Endothelial cell of umbilical vein (primary cell): ENCODE results near the gene DIAPH2. TPM values are rescaled to one million over a fixed set of nuclear protein-coding genes. Genes with fewer than 3 reads are reported as not detected.

Experiments
- BruUV-seq: library from RNA; stranded (reverse); fragments of 400-500 nt; replicated peaks from 2 replicates; lab custom pipeline; 2021; lab: Mats Ljungman, UMichigan
- CTCF ChIA-PET: fragments of 300-600, 350-600 bp; sonication (Branson Sonifier 250); formaldehyde crosslinking; loops from one replicate; lab custom pipeline; 2021; ENCODE audit warnings: antibody characterized with exemption, inconsistent platforms; lab: Charles Lee
- POLR2A ChIA-PET: fragments of 300-600, 350-600 bp; sonication (Branson Sonifier 250); formaldehyde crosslinking; loops from one replicate; lab custom pipeline; 2021; ENCODE audit warnings: antibody characterized with exemption, inconsistent platforms; lab: Charles Lee
- DNase-seq: peaks from one replicate; pipeline ENCODE4 v3.0.0-alpha.2; 2011; ENCODE audit warnings: low read depth, low spot score
- FAIRE-seq: peaks from 2 replicates; lab custom pipeline; 2011; peaks lifted over from hg19 to GRCh38; lab: Jason Lieb, UNC
- H2AFZ ChIP-seq: 2 replicates; pipeline ENCODE4 v1.6.0; 2012; ENCODE audit warnings: low read depth, low read length, control low read depth, inconsistent platforms
- H3K27ac ChIP-seq: 2 replicates; pipeline ENCODE4 v1.5.1; 2011; ENCODE audit warnings: low read depth, mild to moderate bottlenecking, control low read depth, low read length, moderate library complexity; ENCODE audit not compliant: insufficient read depth
- H3K27me3 ChIP-seq, 2 experiments: 2 replicates each; pipeline versions ENCODE4 v1.6.0 to v1.6.1; 2011; ENCODE audit warnings: low read length in 2 of 2, mixed read lengths in 1 of 2; ENCODE audit not compliant: control insufficient read depth in 2 of 2, insufficient read depth in 2 of 2
- H3K36me3 ChIP-seq, 2 experiments: 2 replicates in 1 of 2; 3 replicates in 1 of 2; pipeline ENCODE4 v1.5.1; 2011; ENCODE audit warnings: low read length in 2 of 2, mild to moderate bottlenecking in 1 of 2, moderate library complexity in 1 of 2; ENCODE audit not compliant: control insufficient read depth in 2 of 2, insufficient read depth in 2 of 2; ENCODE audit errors: extremely low read depth in 1 of 2
- H3K4me1 ChIP-seq: 3 replicates; pipeline ENCODE4 v1.5.1; 2011; ENCODE audit warnings: mild to moderate bottlenecking, low read length; ENCODE audit not compliant: control insufficient read depth, insufficient read depth; ENCODE audit errors: extremely low read depth
- H3K4me2 ChIP-seq: 2 replicates; pipeline ENCODE4 v1.6.1; 2011; ENCODE audit warnings: low read length, control low read depth, mixed read lengths; ENCODE audit not compliant: insufficient read depth
- H3K4me3 ChIP-seq, 3 experiments: fragments of 200-600 bp in 1 of 3; sonication (generic), shearing (Covaris generic) in 1 of 3; replicated peaks in 1 of 3; 2 replicates each; pipeline ENCODE4 v1.5.1; 2011 to 2016; ENCODE audit warnings: control low read depth in 3 of 3, low read length in 3 of 3, mild to moderate bottlenecking in 2 of 3, inconsistent platforms in 1 of 3, low read depth in 1 of 3, moderate library complexity in 1 of 3; ENCODE audit not compliant: insufficient read depth in 1 of 3
- H3K79me2 ChIP-seq: 2 replicates; pipeline ENCODE4 v1.6.0; 2012; ENCODE audit warnings: low read length, inconsistent platforms; ENCODE audit not compliant: control insufficient read depth, insufficient read depth
- H3K9ac ChIP-seq: replicated peaks from 2 replicates; pipeline ENCODE3; 2011; ENCODE audit warnings: low read length, control low read depth; ENCODE audit not compliant: insufficient read depth; ENCODE audit errors: extremely low read depth
- H3K9me1 ChIP-seq: replicated peaks from 3 replicates; pipeline ENCODE4 v1.6.0; 2011; ENCODE audit warnings: mild to moderate bottlenecking, low read length; ENCODE audit not compliant: control insufficient read depth, insufficient read depth; ENCODE audit errors: extremely low read depth
- H3K9me3 ChIP-seq: replicated peaks from 2 replicates; pipeline ENCODE4 v1.5.1; 2012; ENCODE audit warnings: low read length, inconsistent platforms; ENCODE audit not compliant: control insufficient read depth, insufficient read depth
- H4K20me1 ChIP-seq: replicated peaks from 2 replicates; pipeline ENCODE3; 2011; ENCODE audit warnings: mild to moderate bottlenecking, low read length; ENCODE audit not compliant: control insufficient read depth, insufficient read depth; ENCODE audit errors: extremely low read depth
- EZH2 ChIP-seq: IDR thresholded peaks from 2 replicates; pipeline ENCODE4 v1.6.1; 2012; ENCODE audit warnings: borderline replicate concordance, low read depth, mild to moderate bottlenecking, moderate library complexity, low read length, inconsistent platforms; ENCODE audit not compliant: severe bottlenecking
- FOS ChIP-seq: IDR thresholded peaks from 2 replicates; pipeline ENCODE4 v1.6.1; 2011; ENCODE audit warnings: mild to moderate bottlenecking, low read length, moderate library complexity, borderline replicate concordance; ENCODE audit not compliant: insufficient read depth
- GATA2 ChIP-seq: IDR thresholded peaks from 2 replicates; pipeline ENCODE4 v1.7.0; 2011; ENCODE audit warnings: low read depth, mild to moderate bottlenecking, moderate library complexity, mixed read lengths, low read length; ENCODE audit not compliant: insufficient read length, insufficient read depth
- JUN ChIP-seq: IDR thresholded peaks from 2 replicates; pipeline ENCODE4 v1.6.1; 2011; ENCODE audit warnings: borderline replicate concordance, low read depth; ENCODE audit not compliant: insufficient read length, insufficient read depth
- MYC ChIP-seq: IDR thresholded peaks from one replicate; pipeline ENCODE4 v1.6.1; 2011; ENCODE audit warnings: mild to moderate bottlenecking, low read depth, low read length
- POLR2A ChIP-seq: IDR thresholded peaks from 2 replicates; pipeline ENCODE4 v1.6.1; 2012; ENCODE audit warnings: low read depth, mild to moderate bottlenecking, control low read depth, low read length
- POLR2AphosphoS5 ChIP-seq: IDR thresholded peaks from 2 replicates; pipeline ENCODE4 v1.6.1; 2012; ENCODE audit warnings: low read depth, mild to moderate bottlenecking, control low read depth, low read length, moderate library complexity; ENCODE audit not compliant: insufficient read depth
- dilution Hi-C: fragments of 300-500 bp; cut with MboI; formaldehyde crosslinking; loops from one replicate; pipeline ENCODE4 v1.15.0; 2019; ENCODE audit warnings: low sequenced_read_pairs; ENCODE audit not compliant: extremely low pct_ligation_motif_present
- intact Hi-C: fragments of 100-400 bp; cut with micrococcal nuclease; formaldehyde crosslinking; loops from one replicate; pipeline ENCODE4 v1.10.0; 2022
- polyA plus RNA-seq, 4 experiments: library from polyadenylated mRNA; depleted of rRNA in 3 of 4; stranded (reverse) in 3 of 4; unstranded in 1 of 4; fragments of >200 nt; gene quantifications; 2 replicates each; pipeline versions ENCODE4 v1.2.1 to v1.2.3, GENCODE V29; 2011 to 2012; ENCODE audit warnings: missing spikeins in 1 of 4
- total RNA-seq: library from RNA; stranded (reverse); gene quantifications from 2 replicates; pipeline ENCODE4 v1.2.3, GENCODE V29; 2021
- TF ChIP-seq, protein P1 (sequence below): IDR thresholded peaks from 2 replicates; pipeline ENCODE4 v1.6.1; 2011; ENCODE audit not compliant: insufficient read depth, insufficient read length
- TF ChIP-seq, protein P2 (sequence below), 2 donors: IDR thresholded peaks; 1 replicate in 1 of 2; 2 replicates in 1 of 2; pipeline ENCODE4 v1.5.1; 2011; ENCODE audit warnings: low read length in 2 of 2, mild to moderate bottlenecking in 2 of 2, moderate library complexity in 2 of 2, control low read depth in 1 of 2, inconsistent platforms in 1 of 2, low read depth in 1 of 2; ENCODE audit not compliant: insufficient read depth in 1 of 2; ENCODE audit errors: extremely low read depth in 1 of 2

Gene DIAPH2
- total and polyA plus RNA-seq, 2 donors (not counting 3 experiments of a cell fraction or from before 2014, with no cell fraction given) = 3.0 to 30.0 TPM

DNA sequence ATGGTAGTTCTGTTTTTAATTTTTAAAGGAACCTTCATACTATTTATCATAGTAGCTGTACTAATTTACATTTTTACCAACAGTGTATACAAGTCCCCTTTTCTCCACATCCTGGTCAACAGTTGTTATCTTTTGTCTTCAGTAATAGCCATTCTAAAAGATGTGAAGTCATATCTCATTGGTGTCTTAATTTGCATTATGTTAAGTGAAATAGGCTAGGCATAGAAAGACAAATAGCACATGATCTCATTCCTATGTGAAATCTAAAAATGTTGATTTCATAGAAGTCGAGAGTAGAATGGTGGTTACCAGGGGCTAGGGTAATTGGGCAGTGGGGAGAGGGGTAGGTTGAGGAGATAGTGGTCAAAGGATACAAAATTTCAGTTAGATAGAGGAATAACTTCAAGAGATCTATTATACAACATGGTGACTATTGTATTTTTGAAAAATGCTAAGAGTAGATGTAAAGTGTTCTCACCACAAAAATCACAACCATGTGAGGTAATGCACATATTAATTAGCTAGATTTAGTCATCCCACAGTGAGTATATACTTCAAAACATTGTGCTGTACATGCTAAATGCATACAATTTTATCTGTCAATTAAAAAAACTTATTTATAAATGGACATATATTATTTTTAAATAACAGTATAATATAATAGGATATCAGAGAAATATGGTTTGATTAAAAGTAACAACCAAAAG is 58.9 kb downstream of the DIAPH2 start:
- no TSS peak for BruUV-seq
- no peak overlapping the region for H3K27ac ChIP-seq
- no peaks in the 10 kb centered on the region for H4K20me1 ChIP-seq
- dilution Hi-C loops (no loop called here), intact Hi-C loops (no loop called here)
- FAIRE-seq = no peak
- H3K4me2 ChIP-seq = no peak overlapping the region
- no peaks in the 10 kb centered on the region for H3K9me3 ChIP-seq
- no peaks in the 10 kb centered on the region for H3K4me1 ChIP-seq
- H3K4me3 ChIP-seq = no peak overlapping the region
- H3K9me1 ChIP-seq = no peaks in the 10 kb centered on the region
- no peaks in the 10 kb centered on the region for H3K36me3 ChIP-seq
- no peaks in the 10 kb centered on the region for H3K27me3 ChIP-seq
- ChIA-PET CTCF (no interaction called here), POLR2A (no interaction called here)
- no peak for DNase-seq
- no peak overlapping the region for H3K9ac ChIP-seq
- peaks cover 2% of the 10 kb centered on the region for H3K79me2 ChIP-seq
- no peak overlapping the region for H2AFZ ChIP-seq
- TF ChIP-seq POLR2A (no peak), EZH2 (no peak), MYC (no peak), FOS (no peak), POLR2AphosphoS5 (no peak), JUN (no peak), GATA2 (no peak)
- TF ChIP-seq, protein P1, sequence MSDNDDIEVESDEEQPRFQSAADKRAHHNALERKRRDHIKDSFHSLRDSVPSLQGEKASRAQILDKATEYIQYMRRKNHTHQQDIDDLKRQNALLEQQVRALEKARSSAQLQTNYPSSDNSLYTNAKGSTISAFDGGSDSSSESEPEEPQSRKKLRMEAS = no peak
- TF ChIP-seq, protein P2, sequence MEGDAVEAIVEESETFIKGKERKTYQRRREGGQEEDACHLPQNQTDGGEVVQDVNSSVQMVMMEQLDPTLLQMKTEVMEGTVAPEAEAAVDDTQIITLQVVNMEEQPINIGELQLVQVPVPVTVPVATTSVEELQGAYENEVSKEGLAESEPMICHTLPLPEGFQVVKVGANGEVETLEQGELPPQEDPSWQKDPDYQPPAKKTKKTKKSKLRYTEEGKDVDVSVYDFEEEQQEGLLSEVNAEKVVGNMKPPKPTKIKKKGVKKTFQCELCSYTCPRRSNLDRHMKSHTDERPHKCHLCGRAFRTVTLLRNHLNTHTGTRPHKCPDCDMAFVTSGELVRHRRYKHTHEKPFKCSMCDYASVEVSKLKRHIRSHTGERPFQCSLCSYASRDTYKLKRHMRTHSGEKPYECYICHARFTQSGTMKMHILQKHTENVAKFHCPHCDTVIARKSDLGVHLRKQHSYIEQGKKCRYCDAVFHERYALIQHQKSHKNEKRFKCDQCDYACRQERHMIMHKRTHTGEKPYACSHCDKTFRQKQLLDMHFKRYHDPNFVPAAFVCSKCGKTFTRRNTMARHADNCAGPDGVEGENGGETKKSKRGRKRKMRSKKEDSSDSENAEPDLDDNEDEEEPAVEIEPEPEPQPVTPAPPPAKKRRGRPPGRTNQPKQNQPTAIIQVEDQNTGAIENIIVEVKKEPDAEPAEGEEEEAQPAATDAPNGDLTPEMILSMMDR (IDR thresholded peaks at IDR 0.05; ENCODE audit: extremely low read depth in 1 of 2, insufficient read depth in 1 of 2, low read depth in 1 of 2, low read length in 2 of 2) = no peak
